HUDEP-2 (cell line): ENCODE measurements around the gene SNUPN.
A peak's percentile ranks its signal among the peaks of the same experiment; 100 is the strongest.
"Not testable (repeated sequence)": the region's sequence is repeated elsewhere in the genome, so short reads cannot be mapped to it uniquely, and the experiment has no call there.

ENCODE experiments used
- DNase-seq, 76 experiments: peaks; one replicate each; lab custom pipeline; 2025; ENCODE audit not compliant: unreplicated experiment in 76 of 76; lab: John Stamatoyannopoulos, UW

The SNUPN gene

GRCh38 chr15:75584121-75584520 lies 41.4 kb downstream of the SNUPN start:
- DNase-seq, result no peak

DNA sequence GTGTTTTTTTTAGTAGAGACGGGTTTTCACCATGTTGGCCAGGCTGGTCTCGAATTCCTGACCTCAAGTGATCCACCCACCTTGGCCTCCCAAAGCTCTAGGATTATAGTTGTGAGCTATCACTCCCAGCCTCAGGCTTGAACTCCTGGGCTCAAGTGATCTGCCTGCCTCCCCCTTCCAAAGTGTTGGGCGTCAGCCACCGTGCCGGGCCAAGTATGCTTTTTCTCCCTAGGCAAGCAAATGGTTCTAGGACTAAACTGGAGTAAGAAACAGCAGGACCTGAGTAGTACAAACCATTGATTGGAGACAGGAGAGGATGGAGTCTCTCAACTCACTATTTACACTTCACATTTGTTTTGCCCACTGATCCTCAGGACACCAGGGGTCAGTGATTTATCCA lies 41.8 kb downstream of the SNUPN start:
- no peak for DNase-seq

DNA sequence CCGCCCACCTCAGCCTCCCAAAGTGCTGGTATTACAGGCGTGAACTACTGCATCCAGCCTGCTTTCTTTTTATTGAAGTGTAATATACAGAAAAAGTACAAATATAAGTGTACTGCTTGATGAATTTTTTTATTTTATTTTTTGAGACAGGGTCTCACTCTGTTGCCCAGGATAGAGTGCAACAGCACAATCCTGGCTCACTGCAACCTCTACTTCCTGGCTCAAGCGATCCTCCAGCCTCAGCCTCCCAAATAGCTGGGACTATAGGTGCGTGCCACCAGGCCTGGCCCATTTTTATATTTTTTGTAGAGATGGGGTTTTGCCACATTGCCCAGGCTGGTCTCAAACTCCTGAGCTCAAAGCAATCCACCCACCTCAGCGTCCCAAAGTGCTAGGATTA lies 42.6 kb downstream of the SNUPN start:
- not testable (repeated sequence) for DNase-seq

DNA sequence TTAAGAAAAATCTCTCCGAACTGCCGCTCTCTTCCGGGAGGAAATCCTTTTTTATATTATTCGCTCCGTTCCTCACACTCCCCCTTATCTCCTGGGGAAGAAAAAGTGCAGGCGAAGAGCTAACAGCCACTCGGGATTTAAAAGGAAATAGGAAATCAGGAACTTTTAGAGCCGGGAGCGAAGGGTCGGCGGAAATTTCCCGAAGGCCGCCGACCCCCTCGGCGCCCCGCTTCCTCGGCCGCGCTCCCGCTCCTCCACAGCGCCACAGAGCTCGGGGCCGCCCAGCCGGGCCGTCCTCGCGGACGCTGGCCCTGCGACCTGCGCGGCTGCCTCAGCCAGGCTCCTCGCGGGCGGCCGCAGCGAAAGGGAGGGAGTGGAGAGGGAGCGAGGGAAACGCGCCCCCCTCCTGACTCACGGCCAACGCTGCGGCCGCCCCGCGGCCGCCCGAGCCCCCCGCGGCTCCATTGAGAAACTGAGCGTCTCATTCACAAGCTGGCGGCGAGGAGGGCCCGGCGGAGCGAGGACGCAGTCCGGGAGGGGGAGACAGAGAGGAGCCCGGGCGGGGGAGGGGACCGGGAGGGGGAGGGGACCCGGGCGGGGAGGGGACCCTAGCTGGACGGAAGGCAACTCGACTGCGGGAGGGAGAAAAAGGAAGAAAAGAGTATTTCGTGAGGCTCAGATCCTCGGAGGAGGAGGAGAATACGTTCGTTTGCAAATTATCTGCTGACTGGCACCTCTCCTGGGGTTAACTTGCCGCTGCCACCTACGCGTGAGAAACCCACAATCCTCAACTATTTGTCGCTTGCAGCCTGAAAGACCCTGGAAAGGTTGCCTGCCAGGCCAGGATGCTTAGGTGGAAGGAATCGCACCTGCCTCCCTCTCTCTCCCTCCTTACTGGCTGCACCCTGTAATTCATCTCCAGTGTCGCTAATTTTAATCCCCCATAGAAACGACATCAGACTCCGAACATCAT lies 46.3 kb downstream of the SNUPN start, which contains the start of gene PTPN9:
Gene PTPN9 (minus strand): TSS at position 368 of the 973 bp plus-strand sequence. CDS start 539 bp downstream, outside the sequence.
- peak in 60 of 76 experiments; percentile 10 to 71 (median 52) for DNase-seq

GRCh38 chr15:75578173-75578947 lies 47.2 kb downstream of the SNUPN start:
- DNase-seq, result peak in 4 of 76 experiments; percentile 2 to 33 (median 14)

- no peak for DNase-seq
Measured at GRCh38 chr15:75577401-75578172, 47.9 kb downstream of the SNUPN start.

DNA sequence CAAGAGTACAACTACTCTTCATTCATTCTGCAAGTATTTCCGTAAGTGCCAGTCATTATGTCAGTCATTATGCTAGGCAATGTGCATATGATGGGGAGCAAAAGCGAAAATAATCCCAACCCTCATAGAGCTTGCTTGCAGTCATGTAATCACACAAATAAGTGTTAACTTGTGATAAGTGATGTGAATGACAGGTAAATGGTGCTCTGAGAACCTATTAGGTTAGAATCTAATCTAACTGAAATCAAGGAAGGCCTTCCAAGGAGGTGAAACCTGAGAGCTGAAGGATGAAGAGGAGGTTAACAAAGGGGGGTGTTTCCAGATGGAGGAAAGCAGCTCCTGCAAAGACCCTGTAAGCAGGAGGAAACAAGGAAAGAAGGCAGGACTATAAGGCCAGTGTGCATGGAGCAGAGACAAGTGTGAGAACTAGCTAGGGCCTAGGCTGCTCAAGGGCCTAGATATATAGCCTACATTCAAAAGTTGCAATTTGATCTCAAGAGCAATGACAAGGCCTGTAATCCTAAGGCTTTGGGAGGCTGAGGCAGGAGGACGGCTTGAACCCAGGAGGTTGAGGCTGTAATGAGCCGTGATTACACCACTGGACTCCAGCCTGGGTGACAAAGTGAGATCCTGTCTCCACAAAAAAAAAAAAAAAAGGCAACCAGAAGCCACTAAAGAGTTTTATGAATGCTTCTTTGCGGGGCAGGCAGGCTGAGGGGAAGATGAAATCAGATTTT lies 51.7 kb downstream of the SNUPN start:
- no peak for DNase-seq

GRCh38 chr15:75570126-75570845 lies 55.2 kb downstream of the SNUPN start:
- DNase-seq, result no peak

DNA sequence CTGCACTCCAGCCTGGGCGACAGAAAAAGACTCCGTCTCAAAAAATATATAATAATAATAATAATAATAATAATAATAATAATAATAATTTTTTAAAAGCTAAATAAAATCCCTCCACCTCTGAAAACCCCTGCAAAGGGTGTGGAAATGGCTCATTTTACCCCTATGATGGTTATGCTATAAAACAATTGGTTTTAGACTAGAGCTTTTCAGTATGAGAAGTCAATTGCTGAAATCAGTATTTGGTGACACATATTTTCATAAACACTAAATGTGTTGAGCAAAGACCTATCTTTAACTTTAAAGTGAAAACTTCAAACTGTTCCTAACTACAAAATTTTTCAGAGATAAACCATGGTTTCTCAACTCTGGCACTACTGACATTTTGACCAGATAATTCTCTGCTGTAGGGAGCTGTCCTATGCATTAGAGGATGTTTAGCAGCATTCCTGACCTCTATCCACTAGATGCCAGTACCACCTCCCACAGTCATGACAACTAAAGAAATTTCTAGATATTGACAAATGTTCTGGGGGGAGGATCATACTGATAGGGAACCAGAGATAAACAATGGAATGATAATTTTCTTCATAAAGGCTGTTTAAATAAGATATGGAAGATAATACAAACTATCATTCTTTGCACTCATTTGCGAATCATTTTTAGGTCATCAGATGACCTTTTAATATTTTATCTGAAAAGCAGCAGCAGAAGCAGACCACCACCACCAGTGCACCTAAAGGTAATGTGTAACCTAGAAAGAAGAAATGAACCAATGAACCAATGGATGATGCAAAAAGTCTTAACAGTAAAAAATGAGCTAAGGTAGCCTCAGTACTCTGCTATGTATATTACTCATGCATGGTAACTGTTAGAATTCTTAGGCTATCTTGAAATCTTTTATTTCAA lies 60.2 kb downstream of the SNUPN start:
- peak in 4 of 76 experiments; percentile 10 to 31 (median 15) for DNase-seq

GRCh38 chr15:75561888-75562287 lies 63.6 kb downstream of the SNUPN start:
- no peak for DNase-seq

DNA sequence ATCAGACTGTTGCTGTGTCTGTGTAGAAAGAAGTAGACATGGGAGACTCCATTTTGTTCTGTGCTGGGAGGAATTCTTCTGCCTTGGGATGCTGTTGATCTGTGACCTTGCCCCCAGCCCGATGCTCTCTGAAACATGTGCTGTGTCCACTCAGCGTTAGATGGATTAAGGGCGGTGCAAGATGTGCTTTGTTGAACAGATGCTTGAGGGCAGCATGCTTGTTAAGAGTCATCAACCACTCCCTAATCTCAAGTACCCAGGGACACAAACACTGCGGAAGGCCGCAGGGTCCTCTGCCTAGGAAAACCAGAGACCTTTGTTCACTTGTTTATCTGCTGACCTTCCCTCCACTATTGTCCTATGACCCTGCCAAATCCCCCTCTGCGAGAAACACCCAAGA lies 66.2 kb downstream of the SNUPN start:
- peak in 13 of 76 experiments; percentile 3 to 50 (median 24) for DNase-seq

DNA sequence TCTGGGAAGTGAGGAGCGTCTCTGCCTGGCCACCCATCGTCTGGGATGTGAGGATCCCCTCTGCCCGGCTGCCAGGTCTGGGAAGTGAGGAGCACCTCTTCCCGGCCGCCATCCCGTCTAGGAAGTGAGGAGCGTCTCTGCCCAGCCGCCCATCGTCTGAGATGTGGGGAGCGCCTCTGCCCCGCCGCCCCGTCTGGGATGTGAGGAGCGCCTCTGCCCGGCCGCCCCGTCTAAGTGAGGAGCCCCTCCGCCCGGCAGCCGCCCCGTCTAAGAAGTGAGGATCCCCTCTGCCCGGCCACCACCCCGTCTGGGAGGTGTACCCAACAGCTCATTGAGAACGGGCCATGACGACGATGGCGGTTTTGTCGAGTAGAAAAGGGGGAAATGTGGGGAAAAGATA lies 66.6 kb downstream of the SNUPN start:
- DNase-seq, result not testable (repeated sequence)

DNA sequence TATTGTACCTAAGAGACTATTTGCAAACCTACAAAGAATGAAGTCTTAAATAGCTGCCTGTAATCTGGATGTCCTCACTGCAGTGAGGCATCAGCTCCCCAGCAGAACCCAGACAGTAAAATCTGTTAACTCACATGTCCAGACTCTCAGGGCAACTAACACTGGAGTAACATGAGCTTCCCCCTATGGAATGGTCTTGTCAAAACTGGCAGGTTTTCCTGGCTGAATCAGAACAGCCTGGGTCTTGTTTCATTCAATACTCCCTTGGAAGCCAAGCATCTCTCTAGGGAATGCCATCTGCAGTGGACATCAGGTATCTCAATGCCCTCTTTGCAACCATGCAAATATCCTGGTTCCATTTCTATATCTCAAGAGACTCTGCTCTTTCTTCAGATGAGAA lies 70.8 kb downstream of the SNUPN start:
- no peak for DNase-seq

GRCh38 chr15:75553659-75554058 lies 71.9 kb downstream of the SNUPN start:
- no peak for DNase-seq

GRCh38 chr15:75551091-75551490 lies 74.4 kb downstream of the SNUPN start:
- DNase-seq, result no peak
